HG03521 (cell line): Measurements from ENCODE around the gene SBF1.
"Not testable (repeated sequence)": the region's sequence is repeated elsewhere in the genome, so short reads cannot be mapped to it uniquely, and the experiment has no call there.

Source experiments
- ATAC-seq: cut with Tn5 transposase; IDR thresholded peaks from one replicate; pipeline ENCODE4 v1.9.1; 2021; ENCODE audit warnings: mild to moderate bottlenecking, moderate library complexity; ENCODE audit not compliant: unreplicated experiment

SBF1 gene

GRCh38 chr22:50474710-50475651 lies at the start of gene SBF1:
SBF1 (minus strand) TSS chr22:50475035; CDS start chr22:50474840, 195 bp downstream.
- peak; percentile 72 for ATAC-seq

- ATAC-seq: no peak
Observed at GRCh38 chr22:50523806-50524675, 49.2 kb upstream of the SBF1 start.

- ATAC-seq: no peak
Observed at GRCh38 chr22:50523458-50523805, 48.6 kb upstream of the SBF1 start.

GRCh38 chr22:50522806-50523438 lies 48.1 kb upstream of the SBF1 start:
- no peak for ATAC-seq

- no peak for ATAC-seq
Observed at GRCh38 chr22:50522208-50522805, 47.5 kb upstream of the SBF1 start.

- no peak for ATAC-seq
Observed at GRCh38 chr22:50521710-50522109, 46.9 kb upstream of the SBF1 start.

GRCh38 chr22:50520826-50521453 lies 46.1 kb upstream of the SBF1 start:
- no peak for ATAC-seq

GRCh38 chr22:50520184-50520583 lies 45.3 kb upstream of the SBF1 start:
- not testable (repeated sequence) for ATAC-seq

GRCh38 chr22:50519151-50519550 lies 44.3 kb upstream of the SBF1 start:
- ATAC-seq: no peak

GRCh38 chr22:50518606-50519005 lies 43.8 kb upstream of the SBF1 start:
- ATAC-seq: no peak

- no peak for ATAC-seq
Observed at GRCh38 chr22:50517495-50518260, 42.8 kb upstream of the SBF1 start.

- ATAC-seq: no peak
Observed at GRCh38 chr22:50516891-50517290, 42.1 kb upstream of the SBF1 start.

- no peak for ATAC-seq
Observed at GRCh38 chr22:50516068-50516467, 41.2 kb upstream of the SBF1 start.

GRCh38 chr22:50513175-50513574 lies 38.3 kb upstream of the SBF1 start:
- ATAC-seq: no peak

GRCh38 chr22:50508897-50509296 lies 34.1 kb upstream of the SBF1 start:
- ATAC-seq: no peak

- ATAC-seq: peak; percentile 67
Observed at GRCh38 chr22:50507991-50508884, 33.4 kb upstream of the SBF1 start, which contains the start of gene NCAPH2. NCAPH2 (plus strand) TSS chr22:50508224; CDS start chr22:50508338, 114 bp downstream.

- peak; percentile 57 for ATAC-seq
Observed at GRCh38 chr22:50507421-50507990, 32.7 kb upstream of the SBF1 start, which contains the start of gene LMF2. LMF2 (minus strand) TSS chr22:50507702; CDS start chr22:50507675, 27 bp downstream.
